Measurements from ENCODE around the gene REG4. TPM values are rescaled to one million over a fixed set of nuclear protein-coding genes. Genes with fewer than 3 reads are reported as not detected.
A peak's percentile ranks its signal among the peaks of the same experiment; 100 is the strongest.

REG4 gene
- total RNA-seq, 1 experiment from 2014 or later: not detected

DNA sequence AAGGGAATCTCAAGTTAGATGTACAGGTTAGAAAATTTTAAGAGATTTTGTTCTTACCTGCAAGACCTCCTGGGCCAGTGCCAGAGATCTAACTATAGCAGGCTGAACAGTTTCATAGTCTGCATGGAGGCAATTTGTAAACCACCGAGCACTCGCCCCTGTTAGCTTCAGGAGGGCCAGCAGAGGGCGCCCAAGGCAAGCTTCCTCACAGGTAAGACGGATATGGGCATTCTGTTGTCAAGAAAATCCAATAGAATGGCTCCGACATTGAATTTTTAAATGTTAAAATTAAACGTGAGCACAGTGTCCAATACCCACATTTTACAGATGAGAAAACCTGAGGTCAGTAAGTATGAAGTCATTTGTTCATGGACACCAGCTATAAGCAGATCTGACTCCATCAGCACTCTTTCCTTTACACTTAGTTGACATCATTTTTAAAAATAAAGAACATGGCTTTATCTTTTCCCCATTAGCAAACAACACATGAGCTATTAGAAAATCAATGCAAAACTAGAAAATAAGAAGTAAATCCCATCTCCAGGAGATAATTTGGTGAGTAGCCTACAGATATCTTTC is 2.2 kb downstream of the REG4 start:
- Histone ChIP-seq H3K4me3 (replicated peaks in 1 of 2; ENCODE audit: low read depth in 1 of 2, low read length in 2 of 2) (no peak overlapping the region), H3K9me2 (ENCODE audit: insufficient read depth) (no peaks in the 10 kb centered on the region), H3K79me2 (ENCODE audit: insufficient read depth, low read length) (no peaks in the 10 kb centered on the region), H3K27me3 (ENCODE audit: insufficient read depth, low read length) (peaks cover 11% of the 10 kb centered on the region; the same call in 1 of the 2 replicates), H3K9ac (ENCODE audit: low read length) (no peak overlapping the region), H3K4me1 (ENCODE audit: control insufficient read depth in 1 of 2, insufficient read depth in 2 of 2, low read length in 2 of 2) (peaks cover 0 to 8% of the 10 kb centered on the region in 2 experiments; a peak in 1 of 4 replicates), H4K20me1 (ENCODE audit: insufficient read depth) (no peaks in the 10 kb centered on the region), H3K9me3 (ENCODE audit: control insufficient read depth in 1 of 2, insufficient read depth in 1 of 2, low read depth in 1 of 2, low read length in 2 of 2) (no peaks in the 10 kb centered on the region), H3K4me2 (ENCODE audit: low read length) (peak overlapping the region; percentile 55), H2AFZ (ENCODE audit: low read depth, low read length, poor library complexity, severe bottlenecking) (peak overlapping the region; percentile 99), H3K27ac (ENCODE audit: low read depth, low read length) (no peak overlapping the region), H3K36me3 (ENCODE audit: control insufficient read depth in 1 of 2, insufficient read depth in 2 of 2, low read length in 2 of 2) (no peaks in the 10 kb centered on the region)
- CTCF ChIA-PET: interaction anchor here (0.7 to 2.5 kb wide), 17 partner anchors 9 to 148 kb away, joined by 3 to 9 read pairs (median 4); no protein-coding TSS in a partner anchor
- intact Hi-C loops (cut with micrococcal nuclease): loop anchor here (2.0 kb wide), 1 partner anchor 196 kb away; no protein-coding TSS in a partner anchor
- TF ChIP-seq TCF7L2 (IDR thresholded peaks at IDR 0.05; ENCODE audit: borderline replicate concordance, extremely low read depth, insufficient read depth, insufficient read length) (no peak), EGR1 (IDR thresholded peaks at IDR 0.05; ENCODE audit: low read depth) (no peak), RAD21 (IDR thresholded peaks at IDR 0.05; ENCODE audit: low read depth) (peak; percentile 68), SRF (IDR thresholded peaks at IDR 0.05; ENCODE audit: low read depth) (peak; percentile 77), EZH2 (IDR thresholded peaks at IDR 0.05) (no peak), CEBPB (IDR thresholded peaks at IDR 0.05; ENCODE audit: low read depth) (no peak), YY1 (IDR thresholded peaks at IDR 0.05; ENCODE audit: extremely low read depth, insufficient replicate concordance, low read depth, low read length) (no peak), ZNF274 (IDR thresholded peaks at IDR 0.05; ENCODE audit: low read depth, low read length) (no peak), FOSL1 (IDR thresholded peaks at IDR 0.05; ENCODE audit: low read depth) (no peak), JUND (IDR thresholded peaks at IDR 0.05) (no peak), SIN3A (IDR thresholded peaks at IDR 0.05; ENCODE audit: low read depth) (no peak)
- TF ChIP-seq, protein P1, sequence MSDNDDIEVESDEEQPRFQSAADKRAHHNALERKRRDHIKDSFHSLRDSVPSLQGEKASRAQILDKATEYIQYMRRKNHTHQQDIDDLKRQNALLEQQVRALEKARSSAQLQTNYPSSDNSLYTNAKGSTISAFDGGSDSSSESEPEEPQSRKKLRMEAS (IDR thresholded peaks at IDR 0.05): no peak
- TF ChIP-seq, protein P2, sequence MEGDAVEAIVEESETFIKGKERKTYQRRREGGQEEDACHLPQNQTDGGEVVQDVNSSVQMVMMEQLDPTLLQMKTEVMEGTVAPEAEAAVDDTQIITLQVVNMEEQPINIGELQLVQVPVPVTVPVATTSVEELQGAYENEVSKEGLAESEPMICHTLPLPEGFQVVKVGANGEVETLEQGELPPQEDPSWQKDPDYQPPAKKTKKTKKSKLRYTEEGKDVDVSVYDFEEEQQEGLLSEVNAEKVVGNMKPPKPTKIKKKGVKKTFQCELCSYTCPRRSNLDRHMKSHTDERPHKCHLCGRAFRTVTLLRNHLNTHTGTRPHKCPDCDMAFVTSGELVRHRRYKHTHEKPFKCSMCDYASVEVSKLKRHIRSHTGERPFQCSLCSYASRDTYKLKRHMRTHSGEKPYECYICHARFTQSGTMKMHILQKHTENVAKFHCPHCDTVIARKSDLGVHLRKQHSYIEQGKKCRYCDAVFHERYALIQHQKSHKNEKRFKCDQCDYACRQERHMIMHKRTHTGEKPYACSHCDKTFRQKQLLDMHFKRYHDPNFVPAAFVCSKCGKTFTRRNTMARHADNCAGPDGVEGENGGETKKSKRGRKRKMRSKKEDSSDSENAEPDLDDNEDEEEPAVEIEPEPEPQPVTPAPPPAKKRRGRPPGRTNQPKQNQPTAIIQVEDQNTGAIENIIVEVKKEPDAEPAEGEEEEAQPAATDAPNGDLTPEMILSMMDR (IDR thresholded peaks at IDR 0.05 in 2 of 3, conservative IDR thresholded peaks at IDR 0.05 in 1 of 3; ENCODE audit: borderline replicate concordance in 1 of 3, insufficient read depth in 1 of 3, low read depth in 2 of 3, low read length in 2 of 3): peak; percentile 62 to 95 (median 90); a peak in 5 of 6 replicates
- TF ChIP-seq, protein P3, sequence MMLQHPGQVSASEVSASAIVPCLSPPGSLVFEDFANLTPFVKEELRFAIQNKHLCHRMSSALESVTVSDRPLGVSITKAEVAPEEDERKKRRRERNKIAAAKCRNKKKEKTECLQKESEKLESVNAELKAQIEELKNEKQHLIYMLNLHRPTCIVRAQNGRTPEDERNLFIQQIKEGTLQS (IDR thresholded peaks at IDR 0.05): no peak
- TF ChIP-seq, protein P4, sequence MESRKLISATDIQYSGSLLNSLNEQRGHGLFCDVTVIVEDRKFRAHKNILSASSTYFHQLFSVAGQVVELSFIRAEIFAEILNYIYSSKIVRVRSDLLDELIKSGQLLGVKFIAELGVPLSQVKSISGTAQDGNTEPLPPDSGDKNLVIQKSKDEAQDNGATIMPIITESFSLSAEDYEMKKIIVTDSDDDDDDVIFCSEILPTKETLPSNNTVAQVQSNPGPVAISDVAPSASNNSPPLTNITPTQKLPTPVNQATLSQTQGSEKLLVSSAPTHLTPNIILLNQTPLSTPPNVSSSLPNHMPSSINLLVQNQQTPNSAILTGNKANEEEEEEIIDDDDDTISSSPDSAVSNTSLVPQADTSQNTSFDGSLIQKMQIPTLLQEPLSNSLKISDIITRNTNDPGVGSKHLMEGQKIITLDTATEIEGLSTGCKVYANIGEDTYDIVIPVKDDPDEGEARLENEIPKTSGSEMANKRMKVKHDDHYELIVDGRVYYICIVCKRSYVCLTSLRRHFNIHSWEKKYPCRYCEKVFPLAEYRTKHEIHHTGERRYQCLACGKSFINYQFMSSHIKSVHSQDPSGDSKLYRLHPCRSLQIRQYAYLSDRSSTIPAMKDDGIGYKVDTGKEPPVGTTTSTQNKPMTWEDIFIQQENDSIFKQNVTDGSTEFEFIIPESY (IDR thresholded peaks at IDR 0.05; ENCODE audit: extremely low read depth, insufficient replicate concordance, low read length): no peak
- TF ChIP-seq, protein P5, sequence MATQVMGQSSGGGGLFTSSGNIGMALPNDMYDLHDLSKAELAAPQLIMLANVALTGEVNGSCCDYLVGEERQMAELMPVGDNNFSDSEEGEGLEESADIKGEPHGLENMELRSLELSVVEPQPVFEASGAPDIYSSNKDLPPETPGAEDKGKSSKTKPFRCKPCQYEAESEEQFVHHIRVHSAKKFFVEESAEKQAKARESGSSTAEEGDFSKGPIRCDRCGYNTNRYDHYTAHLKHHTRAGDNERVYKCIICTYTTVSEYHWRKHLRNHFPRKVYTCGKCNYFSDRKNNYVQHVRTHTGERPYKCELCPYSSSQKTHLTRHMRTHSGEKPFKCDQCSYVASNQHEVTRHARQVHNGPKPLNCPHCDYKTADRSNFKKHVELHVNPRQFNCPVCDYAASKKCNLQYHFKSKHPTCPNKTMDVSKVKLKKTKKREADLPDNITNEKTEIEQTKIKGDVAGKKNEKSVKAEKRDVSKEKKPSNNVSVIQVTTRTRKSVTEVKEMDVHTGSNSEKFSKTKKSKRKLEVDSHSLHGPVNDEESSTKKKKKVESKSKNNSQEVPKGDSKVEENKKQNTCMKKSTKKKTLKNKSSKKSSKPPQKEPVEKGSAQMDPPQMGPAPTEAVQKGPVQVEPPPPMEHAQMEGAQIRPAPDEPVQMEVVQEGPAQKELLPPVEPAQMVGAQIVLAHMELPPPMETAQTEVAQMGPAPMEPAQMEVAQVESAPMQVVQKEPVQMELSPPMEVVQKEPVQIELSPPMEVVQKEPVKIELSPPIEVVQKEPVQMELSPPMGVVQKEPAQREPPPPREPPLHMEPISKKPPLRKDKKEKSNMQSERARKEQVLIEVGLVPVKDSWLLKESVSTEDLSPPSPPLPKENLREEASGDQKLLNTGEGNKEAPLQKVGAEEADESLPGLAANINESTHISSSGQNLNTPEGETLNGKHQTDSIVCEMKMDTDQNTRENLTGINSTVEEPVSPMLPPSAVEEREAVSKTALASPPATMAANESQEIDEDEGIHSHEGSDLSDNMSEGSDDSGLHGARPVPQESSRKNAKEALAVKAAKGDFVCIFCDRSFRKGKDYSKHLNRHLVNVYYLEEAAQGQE (IDR thresholded peaks at IDR 0.05; ENCODE audit: low read depth): no peak
- RAD21 ChIA-PET (ENCODE audit: low non-redundant PET in 1 of 2, low total read pairs in 2 of 2, uncharacterized antibody in 2 of 2, unreplicated experiment in 2 of 2): no interaction called here
- POLR2A ChIA-PET: no interaction called here
- BruUV-seq (replicated peaks): no TSS peak
- DNase-seq (ENCODE audit: low read depth, low spot score) (peak; percentile 64), ATAC-seq (peak; percentile 100)

All from HCT116 (cell line).